Measurements from ENCODE around the gene LAMA1.

- TF ChIP-seq CTCF (IDR thresholded peaks at IDR 0.05) (no peak), POLR2AphosphoS5 (IDR thresholded peaks at IDR 0.05) (no peak), EP300 (IDR thresholded peaks at IDR 0.05) (no peak), POLR2A (IDR thresholded peaks at IDR 0.05) (no peak)
Measured at GRCh38 chr18:7070466-7070865, 47.1 kb downstream of the LAMA1 start.
